ENCODE results near the gene RUFY3. TPM values are rescaled to one million over a fixed set of nuclear protein-coding genes. Genes with fewer than 3 reads are reported as not detected.

RUFY3 gene
- total and polyA plus RNA-seq, 9 of the 15 experiments (the other 6 are each of a cell fraction or from before 2014, with no cell fraction given): 4.2 to 31.1 (median 21.5) TPM

- no peak overlapping the region for H3K27ac ChIP-seq (ENCODE audit: extremely low read depth, low read depth, low read length)
- no peaks in the 10 kb centered on the region for H3K27me3 ChIP-seq (ENCODE audit: control insufficient read depth in 2 of 2, insufficient read depth in 2 of 2, low read length in 2 of 2)
- in situ Hi-C loops (cut with MboI) (no loop called here), intact Hi-C loops (cut with micrococcal nuclease) (no loop called here)
- no peaks in the 10 kb centered on the region for H3K9me3 ChIP-seq (replicated peaks; ENCODE audit: control insufficient read depth, insufficient read depth, low read depth, low read length)
- no peaks in the 10 kb centered on the region for H3K79me2 ChIP-seq (ENCODE audit: control insufficient read depth, insufficient read depth, low read length)
- no peak for TF ChIP-seq KLF10 (CRISPR knock-in tag; IDR thresholded peaks at IDR 0.05)
- TF ChIP-seq SRSF1 (IDR thresholded peaks at IDR 0.05; ENCODE audit: low read depth, low read length): no peak
- no peak for TF ChIP-seq NR2C2 (CRISPR knock-in tag; IDR thresholded peaks at IDR 0.05)
- no peak for TF ChIP-seq NR2C2 (tag; IDR thresholded peaks at IDR 0.05)
- TF ChIP-seq MYBL2 (IDR thresholded peaks at IDR 0.05; ENCODE audit: low read depth): no peak
- TF ChIP-seq MYBL2 (CRISPR knock-in tag; IDR thresholded peaks at IDR 0.05; ENCODE audit: borderline replicate concordance): no peak
- TF ChIP-seq ZNF316 (IDR thresholded peaks at IDR 0.05): peak; percentile 81
- TF ChIP-seq EWSR1 (IDR thresholded peaks at IDR 0.05; ENCODE audit: borderline replicate concordance, low read depth, partially characterized antibody): no peak
- peak; percentile 60 for TF ChIP-seq MAFF (IDR thresholded peaks at IDR 0.05; ENCODE audit: low read length)
- no peak for TF ChIP-seq NONO (IDR thresholded peaks at IDR 0.05; ENCODE audit: low read depth in 2 of 2, low read length in 1 of 2)
- no peak for TF ChIP-seq HNRNPL (IDR thresholded peaks at IDR 0.05; ENCODE audit: low read depth, low read length)
- no peak for TF ChIP-seq GABPB1 (CRISPR knock-in tag; IDR thresholded peaks at IDR 0.05)
- TF ChIP-seq MAX (CRISPR knock-in tag; IDR thresholded peaks at IDR 0.05): no peak
- 0 out of 2 replicates have a peak, but pooled peaks have one; percentile 22 for TF ChIP-seq MAFG (tag; conservative IDR thresholded peaks at IDR 0.05)
- peak; percentile 60 for TF ChIP-seq C11orf30 (IDR thresholded peaks at IDR 0.05; ENCODE audit: low read depth)
- no peaks in the 10 kb centered on the region for H3K4me1 ChIP-seq (replicated peaks in 1 of 2; ENCODE audit: control insufficient read depth in 2 of 2, insufficient read depth in 2 of 2, low read length in 2 of 2)
- ATAC-seq: no peak
- H3K9ac ChIP-seq (ENCODE audit: insufficient read depth in 1 of 2, low read depth in 2 of 2, low read length in 2 of 2): no peak overlapping the region
- no peak overlapping the region for H3K4me3 ChIP-seq
- ChIA-PET POLR2A (interaction anchor here (0.6 kb wide), 1 partner anchor 35 kb away, joined by 3 read pairs; no protein-coding TSS in a partner anchor), CTCF (ENCODE audit: low intra/inter-chr PET ratio) (no interaction called here)
- no peak overlapping the region for H2AFZ ChIP-seq (ENCODE audit: low read depth, low read length)
- no peaks in the 10 kb centered on the region for H4K20me1 ChIP-seq (replicated peaks; ENCODE audit: control insufficient read depth, insufficient read depth, low read length)
- no peaks in the 10 kb centered on the region for H3K9me1 ChIP-seq (ENCODE audit: control insufficient read depth, insufficient read depth, low read length)
- no peak for FAIRE-seq
- no peak for DNase-seq (ENCODE audit: extremely low read depth in 1 of 4, low spot score in 3 of 4)
- H3K4me2 ChIP-seq (ENCODE audit: insufficient read depth, low read length): no peak overlapping the region
- BruUV-seq (replicated peaks): no TSS peak
- H3K36me3 ChIP-seq (ENCODE audit: control insufficient read depth, insufficient read depth, low read length): peaks cover 9% of the 10 kb centered on the region; the same call in 2 of the 3 replicates
- WGBS (ENCODE audit: insufficient coverage, low coverage, missing lambda C conversion rate): 85% methylated on average over 5 of the region's 5 CpGs
Observed at GRCh38 chr4:70787496-70787895, 65.7 kb downstream of the RUFY3 start.

Data from K562 (cell line).